HCT116 (cell line): ENCODE measurements around the gene ROS1. TPM values are rescaled to one million over a fixed set of nuclear protein-coding genes. Genes with fewer than 3 reads are reported as not detected.

Experiments used
- ATAC-seq: fragments of 200-7000 bp; cut with Tn5 transposase; 2 replicates; pipeline ENCODE4 v1.9.1; 2020; ENCODE audit warnings: mild to moderate bottlenecking, moderate library complexity
- BruUV-seq: library from RNA; stranded (reverse); fragments of 400-500 nt; replicated peaks from 2 replicates; lab custom pipeline; 2021; lab: Mats Ljungman, UMichigan
- CTCF ChIA-PET: fragments of 300-600 bp; sonication (Branson Sonifier 250); formaldehyde crosslinking; loops from one replicate; lab custom pipeline; 2021; ENCODE audit warnings: antibody characterized with exemption; lab: Charles Lee
- POLR2A ChIA-PET: fragments of 300-600, 350-600 bp; sonication (Branson Sonifier 250); formaldehyde crosslinking; loops from one replicate; lab custom pipeline; 2021; ENCODE audit warnings: antibody characterized with exemption; lab: Charles Lee
- RAD21 ChIA-PET, 2 experiments: fragments of 300-600 bp; sonication (Branson Sonifier 250); formaldehyde crosslinking; loops; one replicate each; lab custom pipeline; 2023; ENCODE audit warnings: low total read pairs in 2 of 2; ENCODE audit not compliant: uncharacterized antibody in 2 of 2, unreplicated experiment in 2 of 2, low non-redundant PET in 1 of 2; lab: Charles Lee
- DNase-seq: peaks from one replicate; pipeline ENCODE4 v3.0.0-alpha.2; 2010; ENCODE audit warnings: low read depth, low spot score
- H2AFZ ChIP-seq: fragments of 200-600 bp; shearing (Covaris generic), sonication (generic); 2 replicates; pipeline ENCODE4 v1.6.1; 2017; ENCODE audit warnings: low read depth, mixed run types, mixed read lengths, antibody characterized with exemption, low read length; ENCODE audit not compliant: poor library complexity, severe bottlenecking
- H3K27ac ChIP-seq: 2 replicates; pipeline ENCODE4 v1.5.1; 2012; ENCODE audit warnings: low read depth, low read length
- H3K27me3 ChIP-seq: fragments of 200-600 bp; sonication (generic); 2 replicates; pipeline ENCODE4 v1.6.1; 2016; ENCODE audit warnings: mixed run types, low read length, mixed read lengths; ENCODE audit not compliant: insufficient read depth
- H3K36me3 ChIP-seq, 2 experiments: fragments of 200-500 bp in 1 of 2; fragments of 200-600 bp in 1 of 2; sonication (Bioruptor generic) in 1 of 2; sonication (generic) in 1 of 2; 2 replicates each; pipeline versions ENCODE4 v1.5.1 to v1.6.1; 2014 to 2016; ENCODE audit warnings: low read length in 2 of 2, inconsistent platforms in 1 of 2, mixed read lengths in 1 of 2, mixed run types in 1 of 2; ENCODE audit not compliant: insufficient read depth in 2 of 2, control insufficient read depth in 1 of 2
- H3K4me1 ChIP-seq, 2 experiments: fragments of 200-600 bp in 1 of 2; sonication (generic) in 1 of 2; 2 replicates each; pipeline versions ENCODE4 v1.5.1 to v1.6.1; 2012 to 2017; ENCODE audit warnings: low read length in 2 of 2, inconsistent platforms in 1 of 2, mild to moderate bottlenecking in 1 of 2, mixed read lengths in 1 of 2, mixed run types in 1 of 2, moderate library complexity in 1 of 2; ENCODE audit not compliant: insufficient read depth in 2 of 2, control insufficient read depth in 1 of 2
- H3K4me2 ChIP-seq: fragments of 200-600 bp; sonication (generic); 2 replicates; pipeline ENCODE4 v1.6.1; 2017; ENCODE audit warnings: mixed run types, low read length, mixed read lengths
- H3K4me3 ChIP-seq, 2 experiments: fragments of 200-600 bp in 1 of 2; sonication (generic) in 1 of 2; replicated peaks in 1 of 2; 2 replicates each; pipeline ENCODE4 v1.5.1; 2011 to 2016; ENCODE audit warnings: low read length in 2 of 2, control low read depth in 1 of 2, low read depth in 1 of 2, mild to moderate bottlenecking in 1 of 2, mixed read lengths in 1 of 2, mixed run types in 1 of 2
- H3K79me2 ChIP-seq: fragments of 200-600 bp; sonication (generic); 2 replicates; pipeline ENCODE4 v1.6.1; 2017; ENCODE audit warnings: mild to moderate bottlenecking, mixed run types, low read length, moderate library complexity, mixed read lengths; ENCODE audit not compliant: insufficient read depth
- H3K9ac ChIP-seq: fragments of 200-600 bp; sonication (generic); 2 replicates; pipeline ENCODE4 v1.6.1; 2016; ENCODE audit warnings: low read length, mixed read lengths
- H3K9me2 ChIP-seq: fragments of 200-600 bp; sonication (generic), shearing (Covaris generic); 2 replicates; pipeline ENCODE4 v1.6.1; 2017; ENCODE audit warnings: mixed run types, mild to moderate bottlenecking, moderate library complexity; ENCODE audit not compliant: insufficient read depth
- H3K9me3 ChIP-seq, 2 experiments: fragments of 200-500 bp in 1 of 2; fragments of 200-600 bp in 1 of 2; sonication (Bioruptor generic) in 1 of 2; sonication (generic) in 1 of 2; 2 replicates each; pipeline ENCODE4 v1.6.1; 2014 to 2017; ENCODE audit warnings: low read length in 2 of 2, mixed read lengths in 2 of 2, inconsistent platforms in 1 of 2, low read depth in 1 of 2, mild to moderate bottlenecking in 1 of 2, mixed run types in 1 of 2, moderate library complexity in 1 of 2; ENCODE audit not compliant: control insufficient read depth in 1 of 2, insufficient read depth in 1 of 2
- H4K20me1 ChIP-seq: fragments of 200-600 bp; sonication (generic), shearing (Covaris generic); 2 replicates; pipeline ENCODE4 v1.6.1; 2017; ENCODE audit warnings: mixed run types, mild to moderate bottlenecking, moderate library complexity; ENCODE audit not compliant: insufficient read depth
- CBX3 ChIP-seq: IDR thresholded peaks from 2 replicates; pipeline ENCODE4 v1.6.1; 2012; ENCODE audit warnings: low read depth
- EZH2 ChIP-seq: fragments of 200-600 bp; sonication (generic); IDR thresholded peaks from 2 replicates; pipeline ENCODE4 v1.6.1; 2017; ENCODE audit warnings: antibody characterized with exemption, mixed run types
- FOSL1 ChIP-seq: IDR thresholded peaks from 2 replicates; pipeline ENCODE4 v1.6.1; 2012; ENCODE audit warnings: low read depth
- POLR2A ChIP-seq: IDR thresholded peaks from 2 replicates; pipeline ENCODE4 v1.7.0; 2011; ENCODE audit warnings: borderline replicate concordance; ENCODE audit not compliant: insufficient read depth, insufficient read length; ENCODE audit errors: extremely low read depth
- POLR2AphosphoS5 ChIP-seq: IDR thresholded peaks from 2 replicates; pipeline ENCODE4 v1.6.1; 2011; ENCODE audit warnings: mild to moderate bottlenecking, low read depth, low read length, moderate library complexity
- SIN3A ChIP-seq: IDR thresholded peaks from 2 replicates; pipeline ENCODE4 v1.6.1; 2012; ENCODE audit warnings: low read depth
- SRF ChIP-seq: IDR thresholded peaks from 2 replicates; pipeline ENCODE4 v1.6.1; 2012; ENCODE audit warnings: low read depth
- YY1 ChIP-seq: IDR thresholded peaks from 2 replicates; pipeline ENCODE4 v1.6.1; 2011; ENCODE audit warnings: low read length, low read depth, moderate library complexity, mild to moderate bottlenecking; ENCODE audit not compliant: insufficient replicate concordance; ENCODE audit errors: extremely low read depth
- ZFX ChIP-seq: fragments of 450-650 bp; IDR thresholded peaks from 2 replicates; pipeline ENCODE4 v1.6.1; 2017
- intact Hi-C: fragments of 100-400 bp; cut with micrococcal nuclease; formaldehyde crosslinking; loops from 2 replicates; pipeline ENCODE4 v1.10.0; 2022
- total RNA-seq: library from RNA; stranded (reverse); gene quantifications from one replicate; pipeline ENCODE4 v1.2.1, GENCODE V29; 2021; ENCODE audit not compliant: unreplicated experiment
- TF ChIP-seq, protein P1 (sequence below), 3 experiments: fragments of 200-600 bp in 1 of 3; sonication (generic) in 1 of 3; IDR thresholded peaks in 2 of 3; conservative IDR thresholded peaks in 1 of 3; 2 replicates each; pipeline ENCODE4 v1.5.1; 2012 to 2017; ENCODE audit warnings: low read depth in 2 of 3, low read length in 2 of 3, antibody characterized with exemption in 1 of 3, borderline replicate concordance in 1 of 3, control low read depth in 1 of 3, mild to moderate bottlenecking in 1 of 3, mixed read lengths in 1 of 3, mixed run types in 1 of 3, moderate library complexity in 1 of 3; ENCODE audit not compliant: insufficient read depth in 1 of 3
- TF ChIP-seq, protein P2 (sequence below): IDR thresholded peaks from 2 replicates; pipeline ENCODE4 v1.6.1; 2011; ENCODE audit warnings: mild to moderate bottlenecking, low read length, moderate library complexity; ENCODE audit not compliant: insufficient replicate concordance; ENCODE audit errors: extremely low read depth
- TF ChIP-seq, protein P3 (sequence below): IDR thresholded peaks from 2 replicates; pipeline ENCODE4 v1.6.1; 2012; ENCODE audit warnings: low read depth

ROS1 gene
- total RNA-seq, 1 experiment from 2014 or later: not detected

DNA sequence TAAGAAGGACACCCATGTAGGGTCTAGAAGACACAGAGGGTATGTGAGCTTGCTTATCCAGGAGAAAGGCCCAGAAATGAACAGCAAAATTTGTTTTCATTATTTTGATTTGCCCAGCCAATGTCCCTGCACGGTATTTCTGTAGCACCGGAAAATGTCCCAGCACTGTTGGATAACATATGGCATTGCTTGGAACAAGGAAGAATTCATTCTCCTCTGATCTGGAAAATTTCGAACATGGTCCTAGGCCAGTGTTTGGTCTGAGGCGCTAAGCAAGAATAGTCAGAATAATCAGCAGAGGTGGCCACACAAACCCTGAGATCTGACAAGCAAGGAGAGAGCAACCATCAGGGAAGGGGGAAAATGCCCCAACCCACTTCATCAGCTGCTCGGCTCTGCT, 26.6 kb downstream of the ROS1 start:
- no peak for ATAC-seq
- TF ChIP-seq SIN3A (no peak), EZH2 (no peak), POLR2AphosphoS5 (no peak), CBX3 (no peak), SRF (no peak), FOSL1 (no peak), YY1 (no peak), POLR2A (no peak), ZFX (no peak)
- TF ChIP-seq, protein P1, sequence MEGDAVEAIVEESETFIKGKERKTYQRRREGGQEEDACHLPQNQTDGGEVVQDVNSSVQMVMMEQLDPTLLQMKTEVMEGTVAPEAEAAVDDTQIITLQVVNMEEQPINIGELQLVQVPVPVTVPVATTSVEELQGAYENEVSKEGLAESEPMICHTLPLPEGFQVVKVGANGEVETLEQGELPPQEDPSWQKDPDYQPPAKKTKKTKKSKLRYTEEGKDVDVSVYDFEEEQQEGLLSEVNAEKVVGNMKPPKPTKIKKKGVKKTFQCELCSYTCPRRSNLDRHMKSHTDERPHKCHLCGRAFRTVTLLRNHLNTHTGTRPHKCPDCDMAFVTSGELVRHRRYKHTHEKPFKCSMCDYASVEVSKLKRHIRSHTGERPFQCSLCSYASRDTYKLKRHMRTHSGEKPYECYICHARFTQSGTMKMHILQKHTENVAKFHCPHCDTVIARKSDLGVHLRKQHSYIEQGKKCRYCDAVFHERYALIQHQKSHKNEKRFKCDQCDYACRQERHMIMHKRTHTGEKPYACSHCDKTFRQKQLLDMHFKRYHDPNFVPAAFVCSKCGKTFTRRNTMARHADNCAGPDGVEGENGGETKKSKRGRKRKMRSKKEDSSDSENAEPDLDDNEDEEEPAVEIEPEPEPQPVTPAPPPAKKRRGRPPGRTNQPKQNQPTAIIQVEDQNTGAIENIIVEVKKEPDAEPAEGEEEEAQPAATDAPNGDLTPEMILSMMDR (IDR thresholded peaks at IDR 0.05 in 2 of 3, conservative IDR thresholded peaks at IDR 0.05 in 1 of 3; ENCODE audit: borderline replicate concordance in 1 of 3, insufficient read depth in 1 of 3, low read depth in 2 of 3, low read length in 2 of 3): no peak
- TF ChIP-seq, protein P2, sequence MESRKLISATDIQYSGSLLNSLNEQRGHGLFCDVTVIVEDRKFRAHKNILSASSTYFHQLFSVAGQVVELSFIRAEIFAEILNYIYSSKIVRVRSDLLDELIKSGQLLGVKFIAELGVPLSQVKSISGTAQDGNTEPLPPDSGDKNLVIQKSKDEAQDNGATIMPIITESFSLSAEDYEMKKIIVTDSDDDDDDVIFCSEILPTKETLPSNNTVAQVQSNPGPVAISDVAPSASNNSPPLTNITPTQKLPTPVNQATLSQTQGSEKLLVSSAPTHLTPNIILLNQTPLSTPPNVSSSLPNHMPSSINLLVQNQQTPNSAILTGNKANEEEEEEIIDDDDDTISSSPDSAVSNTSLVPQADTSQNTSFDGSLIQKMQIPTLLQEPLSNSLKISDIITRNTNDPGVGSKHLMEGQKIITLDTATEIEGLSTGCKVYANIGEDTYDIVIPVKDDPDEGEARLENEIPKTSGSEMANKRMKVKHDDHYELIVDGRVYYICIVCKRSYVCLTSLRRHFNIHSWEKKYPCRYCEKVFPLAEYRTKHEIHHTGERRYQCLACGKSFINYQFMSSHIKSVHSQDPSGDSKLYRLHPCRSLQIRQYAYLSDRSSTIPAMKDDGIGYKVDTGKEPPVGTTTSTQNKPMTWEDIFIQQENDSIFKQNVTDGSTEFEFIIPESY: no peak
- TF ChIP-seq, protein P3, sequence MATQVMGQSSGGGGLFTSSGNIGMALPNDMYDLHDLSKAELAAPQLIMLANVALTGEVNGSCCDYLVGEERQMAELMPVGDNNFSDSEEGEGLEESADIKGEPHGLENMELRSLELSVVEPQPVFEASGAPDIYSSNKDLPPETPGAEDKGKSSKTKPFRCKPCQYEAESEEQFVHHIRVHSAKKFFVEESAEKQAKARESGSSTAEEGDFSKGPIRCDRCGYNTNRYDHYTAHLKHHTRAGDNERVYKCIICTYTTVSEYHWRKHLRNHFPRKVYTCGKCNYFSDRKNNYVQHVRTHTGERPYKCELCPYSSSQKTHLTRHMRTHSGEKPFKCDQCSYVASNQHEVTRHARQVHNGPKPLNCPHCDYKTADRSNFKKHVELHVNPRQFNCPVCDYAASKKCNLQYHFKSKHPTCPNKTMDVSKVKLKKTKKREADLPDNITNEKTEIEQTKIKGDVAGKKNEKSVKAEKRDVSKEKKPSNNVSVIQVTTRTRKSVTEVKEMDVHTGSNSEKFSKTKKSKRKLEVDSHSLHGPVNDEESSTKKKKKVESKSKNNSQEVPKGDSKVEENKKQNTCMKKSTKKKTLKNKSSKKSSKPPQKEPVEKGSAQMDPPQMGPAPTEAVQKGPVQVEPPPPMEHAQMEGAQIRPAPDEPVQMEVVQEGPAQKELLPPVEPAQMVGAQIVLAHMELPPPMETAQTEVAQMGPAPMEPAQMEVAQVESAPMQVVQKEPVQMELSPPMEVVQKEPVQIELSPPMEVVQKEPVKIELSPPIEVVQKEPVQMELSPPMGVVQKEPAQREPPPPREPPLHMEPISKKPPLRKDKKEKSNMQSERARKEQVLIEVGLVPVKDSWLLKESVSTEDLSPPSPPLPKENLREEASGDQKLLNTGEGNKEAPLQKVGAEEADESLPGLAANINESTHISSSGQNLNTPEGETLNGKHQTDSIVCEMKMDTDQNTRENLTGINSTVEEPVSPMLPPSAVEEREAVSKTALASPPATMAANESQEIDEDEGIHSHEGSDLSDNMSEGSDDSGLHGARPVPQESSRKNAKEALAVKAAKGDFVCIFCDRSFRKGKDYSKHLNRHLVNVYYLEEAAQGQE: no peak
- TF ChIP-seq, all 23 proteins: peak for 0
- Histone ChIP-seq H4K20me1 (no peaks in the 10 kb centered on the region), H3K9me2 (no peaks in the 10 kb centered on the region), H3K4me1 (no peaks in the 10 kb centered on the region), H3K9ac (no peak overlapping the region), H3K79me2 (no peaks in the 10 kb centered on the region), H3K27me3 (no peaks in the 10 kb centered on the region), H3K36me3 (no peaks in the 10 kb centered on the region), H3K4me2 (no peak overlapping the region), H3K4me3 (no peak overlapping the region), H3K9me3 (no peaks in the 10 kb centered on the region), H2AFZ (no peak overlapping the region), H3K27ac (no peak overlapping the region)
- no peak for DNase-seq
- intact Hi-C loops: no loop called here
- POLR2A ChIA-PET: no interaction called here
- CTCF ChIA-PET: interaction anchor here (0.7 kb wide), 1 partner anchor 8 kb away, joined by 3 read pairs; no protein-coding TSS in a partner anchor
- no TSS peak for BruUV-seq
- RAD21 ChIA-PET: interaction anchor here in 1 of 2 experiments (1.0 kb wide), 1 partner anchor 51 kb away, joined by 3 read pairs; no protein-coding TSS in a partner anchor
